CD4-positive, alpha-beta T cell treated with Interleukin-4 for 1 hour (primary cell): ENCODE data around the gene TPSAB1.
"Not testable (repeated sequence)": the region's sequence is repeated elsewhere in the genome, so short reads cannot be mapped to it uniquely, and the experiment has no call there.

ENCODE experiments used
- DNase-seq, 2 donors: peaks; one replicate each; pipeline ENCODE4 v3.0.0-alpha.2; 2020 to 2022

The TPSAB1 gene

DNA sequence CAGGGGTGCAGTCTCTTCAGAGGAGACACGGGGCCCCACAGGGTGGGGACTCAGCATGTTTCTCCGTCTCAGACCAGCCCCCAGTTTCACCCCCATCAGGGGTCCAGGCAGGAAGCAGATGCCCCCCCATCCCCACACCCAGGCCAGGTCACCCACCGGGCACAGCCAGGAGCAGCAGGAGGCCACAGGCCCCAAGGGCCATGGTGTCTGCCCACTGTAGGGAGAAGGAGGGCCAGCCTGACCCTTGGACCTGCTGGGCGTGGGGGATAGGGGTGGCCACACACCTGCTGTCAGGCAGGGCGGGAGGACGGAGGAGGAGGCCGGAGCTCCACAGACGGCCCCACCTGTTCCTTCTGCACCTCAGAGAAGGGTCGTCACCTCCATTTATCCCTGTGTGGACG, 15.5 kb upstream of the TPSAB1 start, which contains the start of gene TPSG1:
TSS of gene TPSG1 (minus strand) at position 218 of the 401 bp plus-strand sequence. CDS start at position 202, 16 bp downstream.
- no peak for DNase-seq

DNA sequence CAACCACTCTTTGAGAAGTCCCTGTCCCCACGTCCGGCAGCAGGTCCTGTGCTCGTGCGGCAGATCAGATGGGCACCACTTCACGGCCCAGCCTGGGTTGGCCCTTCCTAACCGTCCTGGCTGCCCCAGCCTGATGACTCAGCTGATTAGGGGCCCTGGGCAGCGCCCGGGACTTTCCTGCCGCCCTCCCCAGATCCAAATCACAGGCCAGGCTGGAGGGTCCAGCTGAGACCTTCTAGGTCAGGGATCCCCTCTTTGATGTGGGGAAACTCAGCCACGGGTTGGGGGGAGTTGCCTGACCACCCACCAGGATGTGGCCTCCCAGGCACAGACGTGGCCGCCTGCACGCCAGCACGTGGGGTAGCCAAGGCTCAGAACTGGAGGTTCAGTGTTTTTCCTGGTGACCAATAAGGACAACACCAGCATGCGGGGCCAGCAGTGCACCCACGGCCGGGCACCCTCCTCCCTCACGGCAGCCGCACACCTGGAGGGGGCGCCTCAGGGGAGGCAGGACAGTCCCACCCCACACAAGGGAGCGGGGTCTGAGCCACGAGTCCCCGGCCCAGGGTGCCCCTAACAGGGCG, 14.7 kb upstream of the TPSAB1 start:
- not testable (repeated sequence) for DNase-seq

DNA sequence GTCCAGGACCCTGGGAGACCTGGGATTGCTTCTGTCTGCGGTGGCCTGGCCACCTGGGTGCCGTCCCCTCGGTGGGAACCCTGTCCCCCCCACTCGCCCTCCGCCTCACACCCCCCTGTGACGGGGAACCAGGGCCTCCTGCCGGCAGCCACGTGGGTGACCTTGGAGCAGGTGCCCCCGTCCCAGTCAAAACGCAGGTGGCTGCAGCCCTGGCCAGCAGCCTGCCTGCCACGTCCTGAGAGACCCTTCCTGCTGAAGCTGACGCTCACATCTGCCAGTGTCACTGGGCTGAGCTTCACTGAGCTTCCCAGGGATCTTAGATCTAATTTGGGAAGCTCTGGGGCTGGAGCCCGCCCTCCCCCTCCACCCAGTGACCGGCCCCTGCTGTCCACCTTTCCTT, 13.8 kb upstream of the TPSAB1 start:
- not testable (repeated sequence) for DNase-seq

DNA sequence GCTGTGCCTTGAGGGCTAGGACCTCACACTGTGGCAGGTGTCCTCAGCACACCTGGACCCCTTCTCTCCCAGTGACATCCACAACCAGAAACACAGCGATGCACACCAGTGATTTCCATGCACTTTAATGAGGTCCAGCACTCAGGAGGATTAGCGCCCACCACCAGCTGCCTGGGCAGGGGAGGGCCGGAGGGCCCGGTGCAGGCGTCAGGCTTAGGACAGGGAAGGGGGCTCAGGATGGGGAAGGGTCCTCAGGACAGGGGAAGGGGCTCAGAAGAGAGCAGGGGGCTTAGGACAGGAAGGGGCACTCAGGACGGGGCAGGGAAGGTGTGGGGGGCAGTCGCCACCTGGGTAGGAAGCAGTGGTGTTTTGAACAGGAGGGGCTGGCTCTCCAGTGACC, 12.3 kb upstream of the TPSAB1 start:
- DNase-seq = not testable (repeated sequence)

DNA sequence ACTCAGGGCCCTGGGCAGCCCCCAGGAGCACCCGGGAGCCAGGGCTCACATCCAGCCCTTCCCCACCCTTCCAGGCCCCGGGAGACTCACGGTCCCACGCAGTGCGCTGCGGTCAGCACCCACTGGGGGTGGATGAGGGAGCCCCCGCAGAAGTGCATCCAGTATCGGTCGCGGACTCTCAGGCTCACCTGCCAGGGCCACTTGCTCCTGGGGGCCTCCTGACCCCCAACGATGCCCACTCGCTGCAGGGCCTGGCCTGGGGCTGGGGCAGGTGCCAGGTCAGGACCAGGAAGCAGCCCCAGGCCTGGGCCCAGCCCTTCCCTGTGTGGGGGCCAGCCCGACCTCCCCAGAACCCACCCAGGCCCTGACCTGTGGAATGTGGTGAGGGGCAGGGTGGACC, 11.0 kb upstream of the TPSAB1 start:
- DNase-seq = not testable (repeated sequence)

DNA sequence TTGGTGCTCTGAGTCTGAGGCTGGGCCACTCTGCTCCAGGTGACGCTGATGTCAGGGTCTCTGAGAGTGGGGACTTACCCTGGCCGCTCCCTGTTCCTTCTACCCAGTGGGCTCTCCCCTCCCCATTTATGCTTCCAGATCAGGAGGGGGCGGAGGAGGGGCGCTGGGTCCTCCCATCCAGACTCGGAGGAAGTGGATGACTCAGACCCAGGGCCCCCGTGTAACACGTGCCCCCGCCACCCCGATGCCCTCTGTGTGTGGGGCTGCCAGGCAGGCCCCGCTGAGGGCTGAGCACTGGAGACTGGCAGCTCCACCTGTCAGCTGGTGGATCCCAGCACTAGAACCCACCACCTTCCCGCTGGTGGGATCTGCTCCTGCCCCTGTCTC, 10.4 kb upstream of the TPSAB1 start, which contains the start of gene TPSB2:
TSS of gene TPSB2 (minus strand) at position 101 of the 387 bp plus-strand sequence. CDS start 233 bp downstream, outside the sequence.
- DNase-seq = not testable (repeated sequence)

DNA sequence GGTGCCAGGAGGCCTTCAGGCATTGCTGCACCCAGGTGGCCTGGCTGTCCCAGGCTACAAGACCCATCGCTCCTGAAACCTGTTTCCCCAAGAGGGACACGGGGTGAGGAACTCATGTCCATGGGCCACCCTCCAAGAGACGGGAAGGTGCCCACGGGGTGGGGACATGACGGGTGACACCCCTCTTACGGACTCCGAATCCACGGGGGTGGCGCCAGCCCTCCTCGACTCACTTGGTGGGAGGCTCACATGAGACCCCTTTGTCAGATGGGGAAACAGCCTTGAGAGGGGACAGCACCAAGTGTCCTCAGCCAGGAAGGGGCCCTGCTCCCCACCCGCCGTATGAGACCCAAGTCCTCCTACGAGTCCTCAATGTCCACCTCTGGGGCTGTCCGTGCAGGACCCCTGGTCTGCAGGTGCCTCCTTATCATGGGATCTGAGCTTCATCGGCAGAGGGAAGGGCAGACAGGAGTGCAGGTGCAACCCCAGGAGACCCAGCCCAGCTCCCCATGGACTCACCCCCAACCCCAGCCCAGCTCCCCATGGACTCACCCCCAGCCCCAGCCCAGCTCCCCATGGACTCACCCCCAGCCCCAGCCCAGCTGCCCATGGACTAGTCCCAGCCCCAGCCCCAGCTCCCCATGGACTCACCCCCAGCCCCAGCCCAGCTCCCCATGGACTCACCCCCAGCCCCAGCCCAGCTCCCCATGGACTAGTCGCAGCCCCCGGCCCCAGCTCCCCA, 9.9 kb upstream of the TPSAB1 start:
- DNase-seq = not testable (repeated sequence)

DNA sequence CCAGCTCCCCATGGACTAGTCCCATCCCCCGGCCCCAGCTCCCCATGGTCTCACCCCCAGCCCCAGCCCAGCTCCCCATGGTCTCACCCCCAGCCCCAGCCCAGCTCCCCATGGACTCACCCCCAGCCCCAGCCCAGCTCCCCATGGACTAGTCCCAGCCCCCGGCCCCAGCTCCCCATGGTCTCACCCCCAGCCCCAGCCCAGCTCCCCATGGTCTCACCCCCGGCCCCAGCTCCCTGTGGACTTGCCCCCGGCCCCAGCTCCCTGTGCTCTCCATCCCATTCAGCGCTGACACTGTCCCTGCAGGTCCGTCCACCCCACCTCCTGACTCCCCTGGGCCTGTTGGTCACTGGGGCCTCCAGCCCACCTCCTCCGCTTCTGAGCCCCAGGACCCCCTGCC, 9.2 kb upstream of the TPSAB1 start:
- DNase-seq = not testable (repeated sequence)

DNA sequence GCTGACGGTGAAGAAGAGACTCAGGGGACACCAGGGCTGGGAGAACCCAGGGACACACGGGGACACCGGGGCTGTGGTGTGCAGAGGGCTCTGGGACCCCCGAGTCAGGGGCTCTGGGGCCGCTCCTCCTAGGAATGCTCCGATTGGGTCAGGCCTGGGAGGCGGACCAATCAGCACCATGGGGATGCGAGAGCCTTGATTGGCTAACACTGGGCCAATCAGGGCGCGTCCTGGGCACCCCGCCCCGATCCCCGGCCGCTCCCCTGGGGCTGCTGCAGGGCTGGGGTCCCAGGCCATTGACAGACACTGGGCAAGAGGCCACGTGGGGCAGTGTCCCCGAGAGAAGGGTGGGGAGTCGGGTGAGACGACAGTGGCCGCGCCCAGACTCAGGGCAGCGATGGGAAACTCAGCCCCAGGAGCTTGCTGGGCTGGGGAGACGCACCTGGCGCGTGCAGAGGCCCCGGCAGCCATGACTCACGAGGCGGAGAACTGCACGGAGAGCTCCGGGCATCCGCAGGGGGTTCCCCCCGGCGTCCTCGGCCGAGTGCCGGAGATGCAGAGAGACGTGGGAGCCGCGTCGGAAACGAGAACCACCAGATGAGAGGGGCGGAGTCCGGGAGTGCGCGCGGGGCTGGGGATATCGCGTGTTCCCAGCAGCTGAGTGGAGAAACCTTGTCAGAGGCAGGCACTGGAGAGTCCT, 8.3 kb upstream of the TPSAB1 start:
- DNase-seq = not testable (repeated sequence)

DNA sequence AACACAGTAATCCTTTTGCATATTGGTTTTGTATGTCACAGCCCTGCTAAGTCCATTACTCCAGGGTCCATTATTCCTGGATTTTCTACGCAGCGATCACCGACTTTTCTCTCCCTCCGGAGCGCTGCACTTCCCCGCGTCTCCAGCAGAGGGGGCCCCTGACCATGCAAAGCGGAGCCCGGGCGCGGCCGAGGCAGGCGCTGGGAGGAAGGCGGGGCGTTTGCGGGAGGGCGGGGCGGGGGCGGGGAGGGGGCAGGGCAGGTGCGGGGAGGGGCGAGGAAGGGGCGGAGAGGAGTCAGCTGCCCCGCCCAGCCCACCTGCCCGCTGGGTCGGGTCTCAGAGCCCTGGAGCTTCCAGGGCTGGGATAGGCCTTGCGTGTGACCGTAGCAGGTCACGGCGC, 3.8 kb upstream of the TPSAB1 start:
- DNase-seq = not testable (repeated sequence)

DNA sequence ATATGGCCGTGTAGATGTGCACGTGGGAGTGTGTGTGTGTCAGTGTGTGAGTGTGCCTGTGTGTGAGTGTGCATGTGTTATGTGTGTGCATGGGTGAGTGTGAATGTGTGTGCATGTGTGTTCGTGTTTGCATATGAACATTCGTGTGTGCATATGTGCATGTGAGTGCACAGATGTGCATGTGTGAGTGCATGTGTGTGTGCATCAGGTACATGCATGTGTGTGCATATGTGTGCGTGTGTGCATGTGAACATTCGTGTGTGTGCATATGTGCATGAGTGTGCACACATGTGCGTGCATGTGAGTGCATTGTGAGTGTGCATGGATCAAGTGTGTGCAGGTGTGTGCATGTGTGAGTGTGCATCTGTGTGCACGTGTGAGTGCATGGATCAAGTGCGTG, 2.5 kb upstream of the TPSAB1 start:
- no peak for DNase-seq

DNA sequence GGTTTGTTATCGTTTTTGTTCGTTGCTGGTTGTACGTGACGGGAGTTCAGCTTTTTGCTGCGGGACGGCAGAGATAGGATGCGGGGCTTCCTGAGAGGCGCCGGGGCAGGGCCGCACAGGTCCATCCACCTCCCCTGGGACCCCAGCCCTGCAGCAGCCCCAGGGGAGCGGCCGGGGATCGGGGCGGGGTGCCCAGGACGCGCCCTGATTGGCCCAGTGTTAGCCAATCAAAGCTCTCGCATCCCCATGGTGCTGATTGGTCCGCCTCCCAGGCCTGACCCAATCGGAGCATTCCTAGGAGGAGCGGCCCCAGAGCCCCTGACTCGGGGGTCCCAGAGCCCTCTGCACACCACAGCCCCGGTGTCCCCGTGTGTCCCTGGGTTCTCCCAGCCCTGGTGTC, 1.6 kb upstream of the TPSAB1 start:
- DNase-seq = not testable (repeated sequence)

DNA sequence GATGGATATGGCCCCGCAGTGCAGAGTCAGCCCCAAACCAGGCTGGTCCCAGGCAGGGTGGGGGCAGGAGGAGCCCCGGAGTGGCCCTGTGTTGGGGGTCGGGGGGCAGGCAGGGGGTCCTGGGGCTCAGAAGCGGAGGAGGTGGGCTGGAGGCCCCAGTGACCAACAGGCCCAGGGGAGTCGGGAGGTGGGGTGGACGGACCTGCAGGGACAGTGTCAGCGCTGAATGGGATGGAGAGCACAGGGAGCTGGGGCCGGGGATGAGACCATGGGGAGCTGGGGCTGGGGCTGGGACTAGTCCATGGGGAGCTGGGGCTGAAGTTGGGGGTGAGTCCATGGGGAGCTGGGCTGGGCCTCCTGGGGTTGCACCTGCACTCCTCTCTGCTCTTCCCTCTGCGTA, 930 bp upstream of the TPSAB1 start:
- not testable (repeated sequence) for DNase-seq

DNA sequence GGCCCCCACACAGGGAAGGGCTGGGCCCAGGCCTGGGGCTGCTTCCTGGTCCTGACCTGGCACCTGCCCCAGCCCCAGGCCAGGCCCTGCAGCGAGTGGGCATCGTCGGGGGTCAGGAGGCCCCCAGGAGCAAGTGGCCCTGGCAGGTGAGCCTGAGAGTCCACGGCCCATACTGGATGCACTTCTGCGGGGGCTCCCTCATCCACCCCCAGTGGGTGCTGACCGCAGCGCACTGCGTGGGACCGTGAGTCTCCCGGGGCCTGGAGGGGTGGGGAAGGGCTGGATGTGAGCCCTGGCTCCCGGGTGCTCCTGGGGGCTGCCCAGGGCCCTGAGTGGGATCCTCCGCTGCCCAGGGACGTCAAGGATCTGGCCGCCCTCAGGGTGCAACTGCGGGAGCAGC, 576 bp downstream of the TPSAB1 start:
- DNase-seq = not testable (repeated sequence)

DNA sequence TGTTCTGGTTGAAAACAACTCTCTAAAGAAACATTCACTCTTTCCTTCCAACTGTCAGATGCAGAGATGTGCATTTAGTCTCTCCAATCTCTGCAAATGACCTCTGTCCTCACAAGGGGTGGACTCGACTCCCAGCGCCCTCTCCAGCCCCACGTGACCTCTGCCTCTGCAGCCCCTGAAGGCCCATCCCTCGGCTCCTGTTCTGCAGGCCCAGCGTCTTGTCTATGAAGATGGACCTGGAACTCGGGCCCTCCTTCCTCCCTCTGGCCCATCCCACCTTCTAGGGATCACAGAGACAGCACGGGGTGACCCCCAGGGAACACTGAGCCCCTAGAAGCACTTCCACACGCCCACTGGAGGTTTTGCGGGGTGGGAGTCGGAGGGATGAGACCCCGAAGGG, 2.9 kb downstream of the TPSAB1 start:
- DNase-seq = not testable (repeated sequence)

DNA sequence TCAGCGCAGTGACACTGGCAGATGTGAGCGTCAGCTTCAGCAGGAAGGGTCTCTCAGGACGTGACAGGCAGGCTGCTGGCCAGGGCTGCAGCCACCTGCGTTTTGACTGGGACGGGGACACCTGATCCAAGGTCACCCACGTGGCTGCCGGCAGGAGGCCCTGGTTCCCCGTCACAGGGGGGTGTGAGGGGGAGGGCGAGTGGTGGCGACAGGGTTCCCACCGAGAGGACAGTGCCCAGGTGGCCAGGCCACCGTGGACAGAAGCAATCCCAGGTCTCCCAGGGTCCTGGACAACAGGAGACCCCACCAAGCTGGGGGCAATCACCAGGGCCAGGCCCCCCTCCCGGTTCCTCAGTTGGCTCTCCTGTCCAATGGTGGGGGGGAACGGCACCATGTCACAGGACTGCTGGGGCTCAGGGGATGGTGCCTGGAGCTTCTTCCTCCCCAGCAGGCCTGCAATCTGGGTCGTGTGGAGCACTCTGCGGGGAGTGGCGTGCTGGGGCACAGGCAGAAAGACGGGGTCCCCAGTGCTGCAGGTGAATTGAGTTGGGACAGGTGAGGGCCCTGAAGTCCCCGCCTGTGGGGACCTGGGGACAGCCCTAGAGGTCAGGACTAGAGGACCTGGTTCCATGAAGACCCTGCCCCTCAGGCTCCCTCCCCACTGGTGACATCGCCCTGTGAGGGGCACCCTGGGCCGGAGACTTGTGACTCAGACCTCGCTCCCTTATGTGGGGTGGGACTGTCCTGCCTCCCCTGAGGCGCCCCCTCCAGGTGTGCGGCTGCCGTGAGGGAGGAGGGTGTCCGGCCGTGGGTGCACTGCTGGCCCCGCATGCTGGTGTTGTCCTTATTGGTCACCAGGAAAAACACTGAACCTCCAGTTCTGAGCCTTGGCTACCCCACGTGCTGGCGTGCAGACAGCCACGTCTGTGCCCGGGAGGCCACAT, 3.7 kb downstream of the TPSAB1 start:
- not testable (repeated sequence) for DNase-seq

DNA sequence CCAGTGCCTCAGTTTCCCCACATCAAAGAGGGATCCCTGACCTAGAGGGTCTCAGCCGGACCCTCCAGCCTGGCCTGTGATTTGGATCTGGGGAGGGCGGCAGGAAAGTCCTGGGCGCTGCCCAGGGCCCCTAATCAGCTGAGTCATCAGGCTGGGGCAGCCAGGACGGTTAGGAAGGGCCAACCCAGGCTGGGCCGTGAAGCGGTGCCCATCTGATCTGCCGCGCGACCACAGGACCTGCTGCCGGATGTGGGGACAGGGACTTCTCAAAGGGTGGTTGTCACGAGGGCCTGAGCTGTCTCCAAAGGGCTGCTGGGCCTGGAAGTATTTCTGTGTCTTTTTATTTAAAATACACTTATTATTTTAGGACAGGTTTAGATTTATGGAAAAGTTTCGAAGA, 4.4 kb downstream of the TPSAB1 start:
- DNase-seq = peak; percentile 2 to 43

DNA sequence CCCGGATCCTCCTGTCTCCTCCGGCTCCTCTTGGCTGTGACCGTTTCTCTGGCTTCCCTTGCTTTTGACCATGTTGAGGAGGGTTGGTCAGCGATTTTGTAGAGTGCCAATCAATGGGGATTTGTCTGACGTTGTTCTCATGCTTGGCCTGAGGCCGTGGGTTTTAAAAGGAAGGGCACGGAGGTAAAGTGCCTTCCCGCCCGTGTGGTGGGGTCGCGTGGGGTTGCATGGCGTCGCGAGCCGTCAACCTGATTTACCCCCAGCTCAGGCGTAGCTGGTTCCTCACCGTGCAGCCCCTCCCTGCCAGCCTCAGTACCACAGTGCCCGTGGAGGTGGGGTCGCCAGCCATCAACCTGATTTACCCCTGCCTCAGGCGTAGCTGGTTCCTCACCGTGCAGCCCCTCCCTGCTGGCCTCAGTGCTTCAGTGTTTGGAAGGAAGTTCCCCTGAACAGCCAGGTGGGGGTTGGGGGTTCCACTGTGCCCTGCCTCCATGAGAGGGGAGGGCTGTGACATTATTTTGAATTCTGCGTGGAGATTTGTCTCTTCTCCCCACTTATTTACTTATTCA, 5.0 kb downstream of the TPSAB1 start:
- DNase-seq = no peak

DNA sequence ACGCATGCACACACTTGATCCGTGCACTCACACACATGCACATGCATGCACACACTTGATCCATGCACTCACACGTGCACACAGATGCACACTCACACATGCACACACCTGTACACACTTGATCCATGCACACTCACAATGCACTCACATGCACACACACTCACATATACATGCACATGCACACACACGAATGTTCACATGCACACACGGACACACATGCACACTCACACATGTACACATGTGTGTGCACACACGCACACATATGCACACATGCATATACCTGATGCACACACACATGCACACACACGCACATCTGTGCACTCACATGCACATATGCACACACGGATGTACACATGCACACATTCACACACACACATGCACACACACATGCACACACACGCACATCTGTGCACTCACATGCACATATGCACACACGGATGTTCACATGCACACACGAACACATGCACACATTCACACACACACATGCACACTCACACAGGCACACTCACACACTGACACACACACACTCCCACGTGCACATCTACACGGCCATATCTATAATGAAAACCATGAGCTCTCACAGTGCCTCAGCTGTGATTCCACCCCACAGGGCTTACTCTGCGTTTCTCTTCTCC, 7.5 kb downstream of the TPSAB1 start:
- not testable (repeated sequence) for DNase-seq

DNA sequence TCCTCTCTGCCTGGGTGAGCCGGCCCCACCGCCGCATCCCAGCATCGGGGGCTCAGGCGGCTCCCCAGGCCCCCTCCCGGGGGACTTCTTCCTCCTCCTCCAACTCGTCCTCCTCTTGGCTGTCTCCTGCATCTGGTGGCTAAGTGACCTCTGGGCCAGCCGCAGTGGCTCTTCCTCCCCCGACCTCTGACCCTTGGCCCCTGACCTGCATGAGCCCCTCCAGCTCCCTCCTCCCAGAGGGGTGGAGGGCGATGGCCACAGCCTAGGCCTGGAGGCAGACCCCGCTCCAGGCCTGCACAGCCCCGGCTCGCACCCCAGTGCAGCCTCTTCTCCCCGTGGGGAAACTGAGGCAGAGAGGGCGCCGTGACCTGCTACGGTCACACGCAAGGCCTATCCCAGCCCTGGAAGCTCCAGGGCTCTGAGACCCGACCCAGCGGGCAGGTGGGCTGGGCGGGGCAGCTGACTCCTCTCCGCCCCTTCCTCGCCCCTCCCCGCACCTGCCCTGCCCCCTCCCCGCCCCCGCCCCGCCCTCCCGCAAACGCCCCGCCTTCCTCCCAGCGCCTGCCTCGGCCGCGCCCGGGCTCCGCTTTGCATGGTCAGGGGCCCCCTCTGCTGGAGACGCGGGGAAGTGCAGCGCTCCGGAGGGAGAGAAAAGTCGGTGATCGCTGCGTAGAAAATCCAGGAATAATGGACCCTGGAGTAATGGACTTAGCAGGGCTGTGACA, 8.7 kb downstream of the TPSAB1 start:
- DNase-seq = not testable (repeated sequence)
